ENCODE measurements around the gene SNTG2.

SNTG2 gene

GRCh38 chr2:1233281-1233680, 282.6 kb downstream of the SNTG2 start:
- no peak overlapping the region for H3K9ac ChIP-seq (ENCODE audit: low read length)

GRCh38 chr2:1234731-1235308, 284.2 kb downstream of the SNTG2 start:
- Histone ChIP-seq H3K4me1 (ENCODE audit: control insufficient read depth, insufficient read depth, low read length) (no peaks in the 10 kb centered on the region), H3K4me3 (ENCODE audit: low read length) (no peak overlapping the region), H3K9me3 (ENCODE audit: control insufficient read depth, low read length) (no peaks in the 10 kb centered on the region), H3K36me3 (ENCODE audit: control insufficient read depth, insufficient read depth, low read length) (no peaks in the 10 kb centered on the region), H3K9ac (ENCODE audit: low read length) (no peak overlapping the region), H3K27me3 (ENCODE audit: control insufficient read depth, insufficient read depth, low read length) (no peaks in the 10 kb centered on the region)

More at GRCh38 chr2:1233281-1233680, 282.6 kb downstream of the SNTG2 start:
- Histone ChIP-seq H3K4me1 (ENCODE audit: control insufficient read depth, insufficient read depth, low read length) (no peaks in the 10 kb centered on the region), H3K9me3 (ENCODE audit: control insufficient read depth, low read length) (no peaks in the 10 kb centered on the region), H3K36me3 (ENCODE audit: control insufficient read depth, insufficient read depth, low read length) (no peaks in the 10 kb centered on the region), H3K4me3 (ENCODE audit: low read length) (no peak overlapping the region), H3K27me3 (ENCODE audit: control insufficient read depth, insufficient read depth, low read length) (no peaks in the 10 kb centered on the region)

- no peaks in the 10 kb centered on the region for H3K36me3 ChIP-seq (ENCODE audit: control insufficient read depth, insufficient read depth, low read length)
- no peaks in the 10 kb centered on the region for H3K27me3 ChIP-seq (ENCODE audit: control insufficient read depth, insufficient read depth, low read length)
- H3K4me3 ChIP-seq (ENCODE audit: low read length) = no peak overlapping the region
- no peaks in the 10 kb centered on the region for H3K9me3 ChIP-seq (ENCODE audit: control insufficient read depth, low read length)
- H3K4me1 ChIP-seq (ENCODE audit: control insufficient read depth, insufficient read depth, low read length) = no peaks in the 10 kb centered on the region
- H3K9ac ChIP-seq (ENCODE audit: low read length) = no peak overlapping the region
Observed at GRCh38 chr2:1235806-1236205, 285.2 kb downstream of the SNTG2 start.

GRCh38 chr2:1236606-1237005, 286.0 kb downstream of the SNTG2 start:
- Histone ChIP-seq H3K4me1 (ENCODE audit: control insufficient read depth, insufficient read depth, low read length) (no peaks in the 10 kb centered on the region), H3K27me3 (ENCODE audit: control insufficient read depth, insufficient read depth, low read length) (no peaks in the 10 kb centered on the region), H3K9ac (ENCODE audit: low read length) (no peak overlapping the region), H3K4me3 (ENCODE audit: low read length) (no peak overlapping the region), H3K9me3 (ENCODE audit: control insufficient read depth, low read length) (no peaks in the 10 kb centered on the region), H3K36me3 (ENCODE audit: control insufficient read depth, insufficient read depth, low read length) (no peaks in the 10 kb centered on the region)

GRCh38 chr2:1237783-1238182, 287.1 kb downstream of the SNTG2 start:
- no peaks in the 10 kb centered on the region for H3K4me1 ChIP-seq (ENCODE audit: control insufficient read depth, insufficient read depth, low read length)
- H3K27me3 ChIP-seq (ENCODE audit: control insufficient read depth, insufficient read depth, low read length) = no peaks in the 10 kb centered on the region
- no peak overlapping the region for H3K4me3 ChIP-seq (ENCODE audit: low read length)
- H3K9ac ChIP-seq (ENCODE audit: low read length) = no peak overlapping the region
- no peaks in the 10 kb centered on the region for H3K36me3 ChIP-seq (ENCODE audit: control insufficient read depth, insufficient read depth, low read length)
- H3K9me3 ChIP-seq (ENCODE audit: control insufficient read depth, low read length) = no peaks in the 10 kb centered on the region

- H3K27me3 ChIP-seq (ENCODE audit: control insufficient read depth, insufficient read depth, low read length) = no peaks in the 10 kb centered on the region
- H3K9me3 ChIP-seq (ENCODE audit: control insufficient read depth, low read length) = no peaks in the 10 kb centered on the region
- H3K4me3 ChIP-seq (ENCODE audit: low read length) = no peak overlapping the region
- H3K9ac ChIP-seq (ENCODE audit: low read length) = no peak overlapping the region
- no peaks in the 10 kb centered on the region for H3K36me3 ChIP-seq (ENCODE audit: control insufficient read depth, insufficient read depth, low read length)
- no peaks in the 10 kb centered on the region for H3K4me1 ChIP-seq (ENCODE audit: control insufficient read depth, insufficient read depth, low read length)
Observed at GRCh38 chr2:1238598-1239138, 288.0 kb downstream of the SNTG2 start.

- H3K9me3 ChIP-seq (ENCODE audit: control insufficient read depth, low read length) = no peaks in the 10 kb centered on the region
- H3K27me3 ChIP-seq (ENCODE audit: control insufficient read depth, insufficient read depth, low read length) = no peaks in the 10 kb centered on the region
- no peak overlapping the region for H3K9ac ChIP-seq (ENCODE audit: low read length)
- no peaks in the 10 kb centered on the region for H3K36me3 ChIP-seq (ENCODE audit: control insufficient read depth, insufficient read depth, low read length)
- no peaks in the 10 kb centered on the region for H3K4me1 ChIP-seq (ENCODE audit: control insufficient read depth, insufficient read depth, low read length)
- no peak overlapping the region for H3K4me3 ChIP-seq (ENCODE audit: low read length)
Observed at GRCh38 chr2:1245193-1245592, 294.5 kb downstream of the SNTG2 start.

- no peaks in the 10 kb centered on the region for H3K27me3 ChIP-seq (ENCODE audit: control insufficient read depth, insufficient read depth, low read length)
- H3K9ac ChIP-seq (ENCODE audit: low read length) = no peak overlapping the region
- H3K4me3 ChIP-seq (ENCODE audit: low read length) = no peak overlapping the region
- H3K9me3 ChIP-seq (ENCODE audit: control insufficient read depth, low read length) = no peaks in the 10 kb centered on the region
- no peaks in the 10 kb centered on the region for H3K4me1 ChIP-seq (ENCODE audit: control insufficient read depth, insufficient read depth, low read length)
- H3K36me3 ChIP-seq (ENCODE audit: control insufficient read depth, insufficient read depth, low read length) = no peaks in the 10 kb centered on the region
Observed at GRCh38 chr2:1246239-1246638, 295.6 kb downstream of the SNTG2 start.

- H3K27me3 ChIP-seq (ENCODE audit: control insufficient read depth, insufficient read depth, low read length) = no peaks in the 10 kb centered on the region
- H3K9ac ChIP-seq (ENCODE audit: low read length) = no peak overlapping the region
- H3K36me3 ChIP-seq (ENCODE audit: control insufficient read depth, insufficient read depth, low read length) = no peaks in the 10 kb centered on the region
- no peak overlapping the region for H3K4me3 ChIP-seq (ENCODE audit: low read length)
- no peaks in the 10 kb centered on the region for H3K4me1 ChIP-seq (ENCODE audit: control insufficient read depth, insufficient read depth, low read length)
- no peaks in the 10 kb centered on the region for H3K9me3 ChIP-seq (ENCODE audit: control insufficient read depth, low read length)
Observed at GRCh38 chr2:1246991-1247390, 296.3 kb downstream of the SNTG2 start.

- H3K4me1 ChIP-seq (ENCODE audit: control insufficient read depth, insufficient read depth, low read length) = no peaks in the 10 kb centered on the region
- no peak overlapping the region for H3K9ac ChIP-seq (ENCODE audit: low read length)
- H3K27me3 ChIP-seq (ENCODE audit: control insufficient read depth, insufficient read depth, low read length) = no peaks in the 10 kb centered on the region
- no peaks in the 10 kb centered on the region for H3K36me3 ChIP-seq (ENCODE audit: control insufficient read depth, insufficient read depth, low read length)
- H3K4me3 ChIP-seq (ENCODE audit: low read length) = no peak overlapping the region
- H3K9me3 ChIP-seq (ENCODE audit: control insufficient read depth, low read length) = no peaks in the 10 kb centered on the region
Observed at GRCh38 chr2:1248187-1248586, 297.5 kb downstream of the SNTG2 start.

- Histone ChIP-seq H3K4me3 (ENCODE audit: low read length) (no peak overlapping the region), H3K27me3 (ENCODE audit: control insufficient read depth, insufficient read depth, low read length) (no peaks in the 10 kb centered on the region), H3K36me3 (ENCODE audit: control insufficient read depth, insufficient read depth, low read length) (no peaks in the 10 kb centered on the region), H3K9me3 (ENCODE audit: control insufficient read depth, low read length) (no peaks in the 10 kb centered on the region), H3K9ac (ENCODE audit: low read length) (no peak overlapping the region), H3K4me1 (ENCODE audit: control insufficient read depth, insufficient read depth, low read length) (no peaks in the 10 kb centered on the region)
Observed at GRCh38 chr2:1249897-1250687, 299.4 kb downstream of the SNTG2 start.

GRCh38 chr2:1251520-1251919, 300.9 kb downstream of the SNTG2 start:
- Histone ChIP-seq H3K27me3 (ENCODE audit: control insufficient read depth, insufficient read depth, low read length) (no peaks in the 10 kb centered on the region), H3K9ac (ENCODE audit: low read length) (no peak overlapping the region), H3K36me3 (ENCODE audit: control insufficient read depth, insufficient read depth, low read length) (no peaks in the 10 kb centered on the region), H3K4me1 (ENCODE audit: control insufficient read depth, insufficient read depth, low read length) (no peaks in the 10 kb centered on the region), H3K4me3 (ENCODE audit: low read length) (no peak overlapping the region), H3K9me3 (ENCODE audit: control insufficient read depth, low read length) (no peaks in the 10 kb centered on the region)

Data from mucosa of stomach (tissue), 1 donor.